Measurements from ENCODE around the gene DNM1. TPM values are rescaled to one million over a fixed set of nuclear protein-coding genes. Genes with fewer than 3 reads are reported as not detected.
A peak's percentile ranks its signal among the peaks of the same experiment; 100 is the strongest.

DNM1 gene
- polyA plus RNA-seq, 1 donor from 2014 or later, result 0.18 TPM

DNA sequence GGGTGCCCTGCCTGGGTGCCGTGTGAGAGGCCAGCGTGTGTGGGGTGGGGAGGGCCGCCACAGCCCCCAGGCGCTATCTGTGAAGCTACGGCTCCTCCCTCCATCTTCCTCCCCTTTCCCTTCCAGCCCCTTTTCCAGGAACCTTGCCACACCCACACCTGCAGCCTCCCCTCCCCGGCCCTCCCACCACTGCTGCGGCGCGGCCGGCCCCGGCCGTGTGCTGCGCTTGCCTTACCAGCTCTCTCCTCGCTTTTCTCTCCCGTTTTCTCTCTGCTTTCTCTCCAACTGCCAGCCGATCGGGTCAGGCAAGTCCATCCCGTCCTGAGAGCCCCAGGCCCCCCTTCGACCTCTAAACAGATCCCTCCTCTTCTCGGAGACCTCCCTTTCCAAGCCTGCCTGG is 51.2 kb downstream of the DNM1 start:
- Mint-ChIP-seq H3K9me3 (no peaks in the 10 kb centered on the region), H3K4me3 (no peak overlapping the region), H3K27ac (no peak overlapping the region), H3K36me3 (peaks cover 5% of the 10 kb centered on the region), H3K27me3 (peaks cover 8% of the 10 kb centered on the region), H3K4me1 (peaks cover 13 to 18% (median 16%) of the 10 kb centered on the region in 3 donors)

DNA sequence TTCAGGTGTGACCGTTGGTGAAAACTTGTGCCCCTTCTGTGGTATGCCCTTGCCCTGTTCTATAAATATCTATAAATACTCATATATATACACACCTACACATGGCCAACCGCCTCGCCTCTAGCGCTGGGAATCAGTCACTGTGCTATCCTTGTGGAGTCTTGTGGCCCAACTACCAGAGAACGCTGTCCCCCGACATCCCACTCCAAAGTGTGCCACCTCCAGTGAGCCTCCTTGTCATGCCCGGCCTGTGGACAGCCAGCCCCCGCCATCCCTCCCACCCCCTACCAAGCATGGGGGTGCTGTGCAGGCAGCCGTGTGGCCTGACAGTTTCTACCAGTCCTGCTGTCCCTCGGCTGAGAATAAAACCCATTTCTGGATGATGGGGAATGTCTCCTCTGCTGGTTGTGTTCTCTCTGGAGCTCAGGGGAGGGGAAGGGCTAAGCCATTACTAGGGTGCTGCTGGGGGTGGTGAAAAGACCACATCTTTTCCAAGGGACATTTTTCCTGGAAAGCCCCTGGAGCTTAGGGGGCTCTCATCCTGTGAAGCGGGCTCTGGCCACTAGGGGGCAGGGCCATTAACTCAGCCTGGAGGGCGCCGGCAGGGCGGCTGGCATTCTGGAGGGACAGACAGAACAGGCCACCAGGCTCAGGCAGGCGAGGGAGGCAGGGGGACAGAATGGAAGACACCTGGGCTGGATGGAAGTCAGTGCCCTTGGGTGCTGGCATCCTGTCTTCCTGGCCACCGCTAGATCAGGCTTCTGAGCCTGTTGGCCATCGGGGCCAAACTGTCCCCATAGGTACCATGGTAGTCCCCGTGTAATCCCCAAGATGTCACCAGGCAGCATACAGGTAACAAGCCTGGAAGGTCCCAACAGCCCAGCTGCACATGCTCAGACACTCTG is 51.9 kb downstream of the DNM1 start:
- H3K4me1 Mint-ChIP-seq, result peaks cover 8 to 14% (median 11%) of the 10 kb centered on the region in 3 donors
- peaks cover 5% of the 10 kb centered on the region for H3K36me3 Mint-ChIP-seq
- no peaks in the 10 kb centered on the region for H3K9me3 Mint-ChIP-seq
- H3K4me3 Mint-ChIP-seq, result peak overlapping the region in 1 of 4 donors; percentile 1
- H3K27me3 Mint-ChIP-seq, result peaks cover 8% of the 10 kb centered on the region
- peak overlapping the region in 1 of 3 donors; percentile 59 for H3K27ac Mint-ChIP-seq

DNA sequence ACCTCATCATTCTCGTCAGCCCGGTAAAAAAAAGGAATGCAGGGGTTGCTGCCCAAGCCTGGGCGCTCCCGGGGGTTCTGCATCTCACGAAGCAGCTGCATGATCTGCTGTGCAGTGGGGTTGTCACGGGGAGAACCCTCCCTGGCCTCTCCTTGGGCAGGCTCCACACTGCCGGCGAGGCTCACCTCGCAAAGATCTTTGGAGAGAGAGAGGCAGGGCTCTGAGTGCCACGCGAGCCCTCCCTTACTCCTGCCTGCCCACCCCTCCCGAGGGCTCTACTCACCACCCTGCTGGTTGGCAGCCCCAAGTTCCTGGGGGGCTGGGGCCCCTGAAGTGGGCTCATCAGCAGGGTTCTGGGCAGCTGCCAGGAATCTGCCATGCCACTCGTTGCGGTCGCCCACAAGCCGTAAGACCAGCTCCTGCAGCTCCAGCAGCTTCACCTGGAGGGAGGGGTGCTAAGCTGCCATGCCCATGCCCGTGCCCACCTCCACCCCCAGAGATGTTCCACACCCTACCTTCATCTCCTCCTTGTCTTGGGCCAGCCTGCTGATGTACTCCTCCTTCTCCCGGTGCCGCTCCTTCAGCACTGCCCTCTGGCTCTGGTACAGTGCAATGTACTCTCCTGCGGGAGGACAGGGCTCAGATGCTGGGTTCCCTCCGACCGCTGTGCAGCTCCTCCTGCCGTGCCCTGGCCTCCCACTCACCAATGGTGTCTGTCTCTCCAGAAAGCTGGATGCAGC is 54.1 kb downstream of the DNM1 start:
- H3K4me1 Mint-ChIP-seq, result peaks cover 0 to 4% (median 4%) of the 10 kb centered on the region in 3 donors
- peaks cover 6% of the 10 kb centered on the region for H3K27me3 Mint-ChIP-seq
- H3K9me3 Mint-ChIP-seq, result no peaks in the 10 kb centered on the region
- no peak overlapping the region for H3K27ac Mint-ChIP-seq
- no peak overlapping the region for H3K4me3 Mint-ChIP-seq
- peaks cover 6% of the 10 kb centered on the region for H3K36me3 Mint-ChIP-seq

DNA sequence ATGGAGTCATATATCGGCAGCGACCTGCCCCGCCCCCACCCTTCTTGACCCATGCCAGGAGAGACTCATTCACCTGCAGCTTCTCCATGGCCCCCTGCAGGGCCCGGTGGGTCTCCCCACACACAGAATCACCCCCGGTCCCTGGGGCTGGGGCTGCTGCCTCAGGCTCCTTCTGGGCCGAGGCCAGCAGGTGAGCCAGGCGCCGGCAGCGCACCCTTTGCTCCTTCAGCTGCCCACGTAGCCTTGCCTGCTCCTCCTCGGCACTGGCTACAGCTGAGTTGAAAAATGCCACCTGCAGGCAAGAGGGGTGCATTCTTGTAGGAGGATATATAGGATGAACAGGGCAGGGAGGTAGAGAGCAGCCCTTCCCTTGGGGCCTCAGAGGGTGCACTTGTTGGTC is 54.7 kb downstream of the DNM1 start:
- H3K9me3 Mint-ChIP-seq, result no peaks in the 10 kb centered on the region
- no peak overlapping the region for H3K27ac Mint-ChIP-seq

DNA sequence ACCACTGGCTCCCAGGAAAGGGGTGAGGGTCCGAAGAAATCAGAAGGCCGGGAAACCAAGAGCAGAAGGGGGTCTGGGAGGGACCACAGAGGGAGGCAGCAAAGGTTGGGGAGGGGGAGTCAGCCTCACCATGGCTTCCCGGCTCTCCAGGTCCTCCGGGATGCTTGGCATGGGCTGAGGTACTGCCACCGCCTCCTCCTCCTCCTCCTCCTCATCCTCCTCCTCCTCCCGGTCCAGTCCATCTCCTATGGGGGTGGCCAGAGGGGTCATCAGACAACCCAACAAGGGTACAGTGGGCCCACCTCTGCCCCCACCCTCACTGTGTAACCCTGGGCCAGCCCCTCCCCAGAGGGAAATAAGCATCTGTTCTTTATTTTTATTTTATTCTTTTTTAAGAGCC is 55.1 kb downstream of the DNM1 start:
- no peaks in the 10 kb centered on the region for H3K9me3 Mint-ChIP-seq
- H3K27ac Mint-ChIP-seq, result no peak overlapping the region
- H3K27me3 Mint-ChIP-seq, result peaks cover under 1% of the 10 kb centered on the region
- H3K36me3 Mint-ChIP-seq, result peaks cover 11% of the 10 kb centered on the region
- H3K4me1 Mint-ChIP-seq, result peaks cover 0 to 3% (median 0%) of the 10 kb centered on the region in 3 donors
- H3K4me3 Mint-ChIP-seq, result no peak overlapping the region

More for the DNA sequence above, 54.7 kb downstream of the DNM1 start:
- Mint-ChIP-seq H3K36me3 (peaks cover 9% of the 10 kb centered on the region), H3K27me3 (peaks cover 4% of the 10 kb centered on the region), H3K4me1 (peaks cover 0 to 3% (median 1%) of the 10 kb centered on the region in 3 donors), H3K4me3 (no peak overlapping the region)

DNA sequence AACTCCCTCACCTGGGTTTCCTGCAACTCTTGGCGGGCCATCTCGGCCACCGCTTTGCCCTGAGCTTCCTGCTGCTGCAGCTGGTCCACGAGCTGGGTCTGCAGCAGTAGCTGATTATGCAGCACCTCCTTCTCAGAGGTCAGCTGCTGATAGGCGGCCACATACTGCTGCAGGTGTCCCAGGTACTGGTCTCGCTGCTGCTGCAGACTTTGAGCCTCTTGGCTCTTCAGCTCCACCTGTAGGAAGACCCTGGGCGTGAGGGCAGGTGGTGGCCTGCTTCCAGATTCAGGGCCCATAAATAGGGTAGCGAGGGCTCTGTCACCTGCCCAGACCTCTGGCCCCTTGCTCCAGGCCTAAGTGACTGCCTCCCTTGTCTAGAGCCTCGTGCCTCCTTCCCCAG is 56.0 kb downstream of the DNM1 start:
- Mint-ChIP-seq H3K27ac (no peak overlapping the region), H3K4me3 (no peak overlapping the region), H3K4me1 (peaks cover 0 to 3% (median 0%) of the 10 kb centered on the region in 3 donors), H3K27me3 (no peaks in the 10 kb centered on the region), H3K9me3 (no peaks in the 10 kb centered on the region), H3K36me3 (peaks cover 11% of the 10 kb centered on the region)

DNA sequence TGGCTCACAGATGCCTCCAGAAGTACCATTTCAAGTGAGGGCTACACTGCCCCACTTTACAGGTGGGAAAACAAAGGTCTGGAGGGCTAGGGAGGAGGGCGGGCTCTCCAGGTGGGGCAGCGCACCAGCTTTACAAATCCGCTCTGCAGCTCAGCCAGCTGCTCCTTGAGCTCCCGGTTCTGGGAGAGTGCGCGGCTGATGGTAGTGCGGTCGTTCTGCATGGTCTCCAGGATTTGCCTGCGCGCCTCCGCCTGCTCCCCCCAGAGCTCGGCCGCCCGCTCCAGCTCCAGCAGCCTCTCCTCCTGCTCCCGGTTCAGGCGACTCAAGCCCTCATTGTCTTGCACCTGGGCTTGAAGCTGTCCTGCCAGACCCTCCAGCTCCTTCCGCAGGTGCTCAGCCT is 57.2 kb downstream of the DNM1 start:
- H3K4me1 Mint-ChIP-seq, result peaks cover 0 to 2% (median 0%) of the 10 kb centered on the region in 3 donors
- H3K27me3 Mint-ChIP-seq, result no peaks in the 10 kb centered on the region
- peak overlapping the region in 1 of 3 donors; percentile 86 for H3K27ac Mint-ChIP-seq
- H3K36me3 Mint-ChIP-seq, result peaks cover 11% of the 10 kb centered on the region
- H3K9me3 Mint-ChIP-seq, result no peaks in the 10 kb centered on the region
- H3K4me3 Mint-ChIP-seq, result no peak overlapping the region

DNA sequence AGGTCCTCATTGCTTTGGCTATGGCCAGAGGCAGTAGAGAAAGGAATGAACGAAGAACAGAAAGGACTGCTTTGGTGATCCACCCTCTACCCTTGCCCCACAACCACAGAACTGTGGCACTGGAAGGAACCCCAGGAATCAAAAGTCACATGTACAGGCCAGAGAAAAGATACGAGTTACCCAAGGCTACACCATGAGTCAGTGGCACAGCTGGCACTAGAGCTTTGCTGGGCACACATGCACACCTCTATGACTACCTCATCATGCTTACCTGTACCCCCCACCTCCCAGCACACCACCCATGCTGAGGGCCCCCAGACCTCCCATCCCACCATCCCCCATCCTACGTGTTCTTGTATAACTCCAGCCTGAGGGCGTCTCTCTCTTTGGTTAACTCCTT is 59.5 kb downstream of the DNM1 start:
- H3K4me1 Mint-ChIP-seq, result peaks cover 0 to 2% (median 0%) of the 10 kb centered on the region in 3 donors
- H3K27me3 Mint-ChIP-seq, result no peaks in the 10 kb centered on the region
- H3K36me3 Mint-ChIP-seq, result peaks cover 8% of the 10 kb centered on the region
- no peak overlapping the region for H3K4me3 Mint-ChIP-seq
- no peaks in the 10 kb centered on the region for H3K9me3 Mint-ChIP-seq
- H3K27ac Mint-ChIP-seq, result peak overlapping the region in 1 of 3 donors; percentile 17

DNA sequence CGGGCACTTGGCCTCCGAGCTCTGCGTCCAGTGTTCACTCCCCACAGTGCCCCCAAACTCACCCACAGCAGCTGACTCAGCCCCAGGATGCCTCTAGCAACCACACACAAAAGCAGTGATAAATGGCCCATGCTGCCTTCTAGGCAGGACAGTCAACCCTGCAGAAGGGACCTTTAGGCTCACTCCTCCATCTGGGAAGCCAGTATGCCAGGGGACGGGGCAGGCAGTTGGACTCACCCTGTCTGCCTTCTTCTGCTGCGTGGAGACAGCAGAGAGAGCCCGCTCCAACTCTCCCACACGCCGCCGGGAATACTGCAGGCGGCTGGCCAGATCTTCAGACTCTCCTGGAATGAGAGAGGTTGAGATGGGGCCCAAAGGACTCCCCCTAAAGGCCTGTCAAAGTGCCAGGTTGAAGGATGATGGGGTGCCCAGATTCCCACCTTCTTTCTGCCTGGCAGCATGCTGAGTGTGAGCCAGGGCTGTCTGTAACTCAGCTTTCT is 62.2 kb downstream of the DNM1 start:
- no peak overlapping the region for H3K27ac Mint-ChIP-seq
- H3K27me3 Mint-ChIP-seq, result no peaks in the 10 kb centered on the region
- H3K4me1 Mint-ChIP-seq, result peaks cover 0 to 2% (median 0%) of the 10 kb centered on the region in 3 donors
- H3K4me3 Mint-ChIP-seq, result no peak overlapping the region
- H3K9me3 Mint-ChIP-seq, result no peaks in the 10 kb centered on the region
- peaks cover 8% of the 10 kb centered on the region for H3K36me3 Mint-ChIP-seq

DNA sequence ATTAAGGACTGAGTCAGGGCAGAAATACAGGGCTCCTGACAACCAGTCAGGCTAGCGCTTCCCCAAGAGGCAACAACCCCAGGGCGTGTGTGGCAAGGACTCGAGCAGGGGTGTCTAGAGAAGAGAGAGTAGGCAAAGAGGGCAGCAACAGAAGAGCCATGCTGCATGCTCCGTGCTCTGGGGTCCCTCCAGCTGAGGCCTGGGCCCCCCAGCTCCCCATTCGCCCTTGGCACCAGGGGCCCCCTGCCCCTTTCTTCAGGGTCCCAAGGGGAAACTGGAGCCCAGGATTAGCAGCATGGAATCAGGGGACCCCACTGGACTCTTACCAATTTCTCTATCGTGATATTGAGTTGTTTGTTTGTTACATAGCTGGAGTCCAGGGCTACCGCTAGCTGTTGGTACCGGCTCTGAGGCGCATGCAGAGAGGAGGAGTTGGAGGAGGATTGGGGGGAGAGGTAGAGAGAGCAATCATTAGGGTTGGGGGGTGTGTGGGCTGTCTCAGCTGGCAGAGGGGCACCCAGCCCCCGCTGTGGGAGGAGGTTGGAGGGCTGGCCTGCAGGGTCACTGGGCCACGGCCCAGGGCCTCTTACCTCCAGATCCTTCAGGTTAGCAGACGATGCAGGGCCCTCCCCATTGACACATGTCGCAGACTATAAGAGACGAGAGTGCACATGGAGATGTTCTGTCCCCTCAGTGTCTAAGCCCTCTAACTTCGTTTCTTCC is 63.9 kb downstream of the DNM1 start:
- Mint-ChIP-seq H3K27me3 (no peaks in the 10 kb centered on the region), H3K4me1 (no peaks in the 10 kb centered on the region), H3K9me3 (no peaks in the 10 kb centered on the region), H3K36me3 (peaks cover 10% of the 10 kb centered on the region), H3K27ac (peak overlapping the region in 2 of 3 donors; percentile 56 to 84), H3K4me3 (no peak overlapping the region)

DNA sequence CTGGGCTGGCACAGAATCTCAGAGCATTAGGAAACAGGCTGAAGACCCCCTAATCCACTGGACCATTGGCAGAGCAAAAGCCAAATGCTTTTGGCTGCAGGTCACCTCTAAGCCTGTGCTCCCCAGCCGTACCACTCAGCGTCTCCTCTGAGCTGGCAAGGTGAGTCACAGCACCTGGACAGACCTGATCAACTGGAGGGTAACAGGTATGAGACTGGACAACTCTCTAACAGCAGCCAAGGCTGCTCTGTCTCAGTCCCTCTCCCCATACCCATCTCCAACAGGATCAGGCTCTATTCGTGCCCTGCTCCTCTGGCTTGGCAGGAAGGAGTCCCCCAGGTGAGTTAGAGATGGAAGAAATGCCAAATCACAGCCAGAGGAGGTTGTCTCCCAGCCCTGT is 67.9 kb downstream of the DNM1 start:
- peaks cover 4% of the 10 kb centered on the region for H3K36me3 Mint-ChIP-seq
- no peaks in the 10 kb centered on the region for H3K9me3 Mint-ChIP-seq

DNA sequence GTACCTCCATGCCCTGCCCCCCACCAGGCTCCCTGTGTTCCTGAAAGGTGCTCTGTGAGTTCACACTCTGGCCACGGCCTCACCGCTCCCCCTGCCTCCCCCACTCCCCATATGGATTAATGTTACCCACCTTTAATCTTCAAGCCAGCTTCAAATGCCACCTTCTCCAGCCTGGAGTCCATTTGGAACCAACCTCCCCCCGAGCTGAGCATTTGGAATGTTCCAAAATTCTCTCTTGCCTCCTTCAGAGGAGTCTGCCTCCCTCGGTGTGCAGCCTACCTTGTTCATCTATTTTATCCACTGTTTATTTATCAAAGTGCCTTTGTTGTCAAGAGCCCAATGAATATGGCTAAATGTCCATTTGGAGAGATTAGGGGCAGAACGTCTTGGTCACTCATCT is 68.3 kb downstream of the DNM1 start:
- H3K4me1 Mint-ChIP-seq, result peaks cover 9 to 12% (median 12%) of the 10 kb centered on the region in 3 donors
- H3K4me3 Mint-ChIP-seq, result no peak overlapping the region
- H3K27ac Mint-ChIP-seq, result no peak overlapping the region
- no peaks in the 10 kb centered on the region for H3K9me3 Mint-ChIP-seq
- peaks cover 4% of the 10 kb centered on the region for H3K36me3 Mint-ChIP-seq
- H3K27me3 Mint-ChIP-seq, result no peaks in the 10 kb centered on the region

More for the DNA sequence above, 67.9 kb downstream of the DNM1 start:
- H3K4me3 Mint-ChIP-seq, result peak overlapping the region in 1 of 4 donors; percentile 26
- peaks cover 7 to 11% (median 9%) of the 10 kb centered on the region in 3 donors for H3K4me1 Mint-ChIP-seq
- H3K27me3 Mint-ChIP-seq, result no peaks in the 10 kb centered on the region
- no peak overlapping the region for H3K27ac Mint-ChIP-seq

DNA sequence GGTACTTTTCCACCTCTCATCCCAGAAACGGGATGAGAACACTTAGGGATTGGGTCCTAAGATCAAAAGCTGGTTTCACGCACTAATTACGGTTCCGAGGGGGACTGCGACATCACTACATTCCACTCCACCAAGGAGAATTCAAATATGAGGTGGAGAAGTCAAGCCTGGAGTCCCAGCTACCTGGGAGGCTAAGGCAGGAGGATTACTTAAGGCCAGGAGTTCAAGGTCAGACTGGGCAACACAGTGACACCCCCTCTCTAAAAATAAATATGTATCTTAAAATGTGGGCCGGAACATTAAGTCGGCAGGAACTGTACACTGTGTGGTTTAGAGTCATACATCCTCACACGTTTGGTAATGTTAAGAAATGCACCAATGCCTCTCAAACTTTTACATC is 71.1 kb downstream of the DNM1 start:
- Mint-ChIP-seq H3K4me1 (peaks cover 12 to 18% (median 17%) of the 10 kb centered on the region in 3 donors), H3K27ac (peak overlapping the region in 1 of 3 donors; percentile 89), H3K4me3 (peak overlapping the region; percentile 89 to 98 (median 96)), H3K9me3 (no peaks in the 10 kb centered on the region), H3K36me3 (peaks cover 4% of the 10 kb centered on the region), H3K27me3 (no peaks in the 10 kb centered on the region)

DNA sequence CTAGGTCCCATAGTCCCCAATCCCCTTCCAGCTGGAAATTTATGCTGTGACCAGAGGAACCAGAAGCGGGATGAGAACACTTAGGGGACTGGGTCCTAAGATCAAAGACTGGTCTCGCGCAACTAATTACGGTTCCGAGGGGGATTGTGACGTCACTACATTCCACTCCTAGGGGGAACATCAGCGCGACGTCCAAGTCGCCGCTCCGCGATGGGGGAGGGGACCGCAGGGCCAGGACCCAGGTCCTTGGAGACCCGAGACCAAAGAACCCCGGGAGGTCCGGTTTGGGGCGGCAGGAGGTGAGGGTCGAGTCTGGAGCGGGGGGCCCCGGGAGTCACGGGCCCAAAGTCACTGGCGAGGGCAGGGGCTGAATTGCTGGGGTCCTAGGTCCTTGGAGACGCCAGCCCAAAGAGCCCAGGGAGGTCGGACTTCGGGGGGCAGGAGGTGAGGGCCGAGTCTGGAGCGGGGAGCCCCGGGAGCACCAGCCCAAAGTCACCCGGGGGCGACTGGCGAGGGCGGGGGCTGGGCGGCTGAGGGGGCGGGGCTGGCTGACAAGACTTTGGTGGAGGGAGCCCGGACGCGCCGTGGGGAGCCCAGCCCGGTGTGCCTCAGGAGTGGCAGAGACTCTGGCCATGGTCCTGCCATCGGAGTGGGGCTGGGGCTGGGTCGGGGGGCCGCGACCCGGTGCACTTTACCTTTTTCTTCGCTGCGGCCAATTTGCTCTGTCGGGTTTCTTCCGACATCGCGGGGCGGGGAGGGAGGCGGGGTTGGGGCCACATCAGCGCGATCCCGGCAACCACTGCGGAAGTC is 72.2 kb downstream of the DNM1 start, which contains the start of gene GOLGA2:
GOLGA2 (minus strand) TSS at position 810 of the 810 bp plus-strand sequence; CDS start at position 779, 31 bp downstream.
- Mint-ChIP-seq H3K27me3 (no peaks in the 10 kb centered on the region), H3K36me3 (peaks cover 7% of the 10 kb centered on the region), H3K4me3 (peak within 1 kb of the TSS; percentile 89 to 98 (median 96)), H3K4me1 (peaks cover 12 to 18% (median 17%) of the 10 kb centered on the region in 3 donors), H3K9me3 (no peaks in the 10 kb centered on the region), H3K27ac (peak within 1 kb of the TSS; percentile 89 to 99 (median 97))

Data from IgD-negative memory B cell (primary cell).